GM12878 (cell line): ENCODE data around the gene ARMC8. TPM values are rescaled to one million over a fixed set of nuclear protein-coding genes. Genes with fewer than 3 reads are reported as not detected.

Source experiments
- ATAC-seq: fragments of 200-7000 bp; cut with Tn5 transposase; 3 replicates; pipeline ENCODE4 v1.9.1; 2020; ENCODE audit warnings: mild to moderate bottlenecking, moderate library complexity
- BruUV-seq: library from RNA; stranded (reverse); fragments of 400-500 nt; replicated peaks from 2 replicates; lab custom pipeline; 2021; lab: Mats Ljungman, UMichigan
- CTCF ChIA-PET: fragments of 300-600 bp; sonication (Branson Sonifier 250); formaldehyde crosslinking; extraction: SDS; loops from one replicate; lab custom pipeline; 2021; ENCODE audit warnings: inconsistent platforms; lab: Yijun Ruan, JAX
- POLR2A ChIA-PET: fragments of 350-600 bp; formaldehyde crosslinking; extraction: SDS; loops from one replicate; lab custom pipeline; 2021; ENCODE audit warnings: inconsistent platforms; lab: Charles Lee
- RAD21 ChIA-PET: fragments of 300-600 bp; sonication (Branson Sonifier 250); formaldehyde crosslinking; loops from one replicate; lab custom pipeline; 2023; ENCODE audit warnings: antibody characterized with exemption; ENCODE audit not compliant: unreplicated experiment; lab: Charles Lee
- SMC1A ChIA-PET: fragments of 300-600 bp; sonication (Branson Sonifier 250); formaldehyde crosslinking; loops from one replicate; lab custom pipeline; 2023; ENCODE audit not compliant: unreplicated experiment, uncharacterized antibody; lab: Charles Lee
- DNase-seq: peaks from one replicate; pipeline ENCODE4 v3.0.0-alpha.2; 2011; ENCODE audit warnings: low read depth, low spot score
- FAIRE-seq: peaks from 3 replicates; lab custom pipeline; 2011; peaks lifted over from hg19 to GRCh38; lab: Jason Lieb, UNC
- H2AFZ ChIP-seq: 2 replicates; pipeline ENCODE4 v1.6.0; 2011; ENCODE audit warnings: low read depth, low read length, control low read depth; ENCODE audit not compliant: control insufficient read depth
- H3K27ac ChIP-seq: 2 replicates; pipeline ENCODE4 v1.5.1; 2011; ENCODE audit warnings: control low read depth; ENCODE audit not compliant: control insufficient read depth, insufficient read depth
- H3K27me3 ChIP-seq, 2 experiments: replicated peaks in 1 of 2; 2 replicates each; pipeline versions ENCODE4 v1.6.0 to v1.6.1; 2011; ENCODE audit warnings: low read length in 1 of 2; ENCODE audit not compliant: control insufficient read depth in 2 of 2, insufficient read depth in 2 of 2
- H3K36me3 ChIP-seq, 2 experiments: 2 replicates each; pipeline ENCODE4 v1.5.1; 2011; ENCODE audit warnings: low read length in 1 of 2; ENCODE audit not compliant: control insufficient read depth in 2 of 2, insufficient read depth in 2 of 2
- H3K4me1 ChIP-seq: 2 replicates; pipeline ENCODE4 v1.6.1; 2011; ENCODE audit warnings: mild to moderate bottlenecking, low read length, moderate library complexity, mixed read lengths; ENCODE audit not compliant: control insufficient read depth, insufficient read depth
- H3K4me2 ChIP-seq: 2 replicates; pipeline ENCODE4 v1.6.0; 2011; ENCODE audit warnings: control low read depth; ENCODE audit not compliant: control insufficient read depth, insufficient read depth
- H3K4me3 ChIP-seq: fragments of 200-600 bp; sonication (generic); 2 replicates; pipeline ENCODE4 v1.5.1; 2016
- H3K79me2 ChIP-seq: 2 replicates; pipeline ENCODE4 v1.6.0; 2011; ENCODE audit warnings: low read length; ENCODE audit not compliant: control insufficient read depth, insufficient read depth
- H3K9ac ChIP-seq: 2 replicates; pipeline ENCODE4 v1.8.0; 2011; ENCODE audit warnings: low read length, control low read depth, mixed read lengths; ENCODE audit not compliant: control insufficient read depth, insufficient read depth
- H3K9me3 ChIP-seq: replicated peaks from 3 replicates; pipeline ENCODE4 v1.5.1; 2011; ENCODE audit warnings: mild to moderate bottlenecking, low read length; ENCODE audit not compliant: control insufficient read depth, insufficient read depth
- H4K20me1 ChIP-seq: 2 replicates; pipeline ENCODE4 v1.6.0; 2011; ENCODE audit not compliant: control insufficient read depth, insufficient read depth
- BCL11A ChIP-seq: IDR thresholded peaks from 2 replicates; pipeline ENCODE4 v1.6.1; 2011; ENCODE audit warnings: low read depth, low read length
- BRCA1 ChIP-seq: IDR thresholded peaks from 2 replicates; pipeline ENCODE4 v1.6.1; 2011; ENCODE audit warnings: low read depth, low read length, improper control_type of control experiment
- DPF2 ChIP-seq: fragments of 450-650 bp; IDR thresholded peaks from 2 replicates; pipeline ENCODE4 v1.6.1; 2017; ENCODE audit warnings: mild to moderate bottlenecking
- FOXM1 ChIP-seq: IDR thresholded peaks from 2 replicates; pipeline ENCODE4 v1.6.1; 2012; ENCODE audit warnings: low read depth, mild to moderate bottlenecking, inconsistent platforms, low read length, moderate library complexity
- GABPA ChIP-seq: IDR thresholded peaks from 2 replicates; pipeline ENCODE4 v1.6.1; 2014; ENCODE audit warnings: antibody characterized with exemption, low read depth, mild to moderate bottlenecking, inconsistent platforms
- HDGF ChIP-seq: fragments of 450-650 bp; IDR thresholded peaks from 2 replicates; pipeline ENCODE4 v1.6.1; 2016; ENCODE audit warnings: antibody characterized with exemption
- IKZF1 ChIP-seq: fragments of 450-650 bp; conservative IDR thresholded peaks from 2 replicates; pipeline ENCODE4 v1.6.1; 2017; ENCODE audit warnings: antibody characterized with exemption, mild to moderate bottlenecking
- LARP7 ChIP-seq: fragments of 450-650 bp; IDR thresholded peaks from 2 replicates; pipeline ENCODE4 v1.6.1; 2017; ENCODE audit warnings: mild to moderate bottlenecking
- MTA2 ChIP-seq: fragments of 450-650 bp; IDR thresholded peaks from 2 replicates; pipeline ENCODE4 v1.6.1; 2016; ENCODE audit warnings: low read depth, mild to moderate bottlenecking, moderate library complexity
- NFIC ChIP-seq: IDR thresholded peaks from 2 replicates; pipeline ENCODE4 v1.6.1; 2012; ENCODE audit warnings: low read depth, mild to moderate bottlenecking, inconsistent platforms, low read length, moderate library complexity
- NR2C1 ChIP-seq: fragments of 450-650 bp; IDR thresholded peaks from 2 replicates; pipeline ENCODE4 v1.6.1; 2017; ENCODE audit warnings: antibody characterized with exemption, mild to moderate bottlenecking, moderate library complexity
- RBBP5 ChIP-seq: fragments of 200-600 bp; sonication (generic); conservative IDR thresholded peaks from 2 replicates; pipeline ENCODE4 v1.6.1; 2016
- STAT3 ChIP-seq: IDR thresholded peaks from 2 replicates; pipeline ENCODE4 v1.6.1; 2011; ENCODE audit warnings: low read depth, low read length, improper control_type of control experiment
- TARDBP ChIP-seq: IDR thresholded peaks from 2 replicates; pipeline ENCODE4 v1.6.1; 2016; ENCODE audit warnings: borderline replicate concordance
- TCF3 ChIP-seq: IDR thresholded peaks from 2 replicates; pipeline ENCODE4 v1.6.1; 2012; ENCODE audit warnings: low read depth, mild to moderate bottlenecking, low read length, borderline replicate concordance; ENCODE audit not compliant: insufficient read depth
- ZBED1 ChIP-seq: IDR thresholded peaks from 2 replicates; pipeline ENCODE4 v1.6.1; 2016; ENCODE audit warnings: borderline replicate concordance
- ZNF622 ChIP-seq: fragments of 450-650 bp; IDR thresholded peaks from 2 replicates; pipeline ENCODE4 v1.6.1; 2017; ENCODE audit warnings: mild to moderate bottlenecking, inconsistent platforms
- ZSCAN29 ChIP-seq: fragments of 450-650 bp; IDR thresholded peaks from 2 replicates; pipeline ENCODE4 v1.6.1; 2017; ENCODE audit warnings: mild to moderate bottlenecking, moderate library complexity
- WGBS: methylation state at CpG from one replicate; pipeline ENCODE4 v1.1.6; 2016; ENCODE audit warnings: low lambda C conversion rate; ENCODE audit not compliant: insufficient replicate concordance, insufficient coverage; ENCODE audit errors: missing lambda C conversion rate; 5-methylcytosine and 5-hydroxymethylcytosine counted together
- in situ Hi-C: fragments of 300-500 bp; cut with MboI; formaldehyde crosslinking; loops from 9 replicates; pipeline ENCODE4 v1.14.3; 2018; ENCODE audit warnings: mixed read lengths
- intact Hi-C: fragments of 100-400 bp; cut with micrococcal nuclease; formaldehyde crosslinking; loops from one replicate; pipeline ENCODE4 v1.14.2; 2022; ENCODE audit not compliant: unreplicated experiment
- polyA plus RNA-seq, 11 experiments: library from polyadenylated mRNA; depleted of rRNA in 4 of 11; unstranded in 6 of 11; stranded (reverse) in 5 of 11; fragments of >200 nt; fragmentation: Nextera tagmentation in 4 of 11; fragmentation: Illumina TruSeq in 1 of 11; extraction: Ambion mirVana in 4 of 11; extraction: Trizol in 1 of 11; gene quantifications; 1 replicate in 1 of 11; 2 replicates in 10 of 11; pipeline versions ENCODE4 v1.2.1 to v1.2.3, GENCODE V29; 2011 to 2016; ENCODE audit warnings: inconsistent platforms in 2 of 11, missing spikeins in 2 of 11, low read depth in 1 of 11
- total RNA-seq, 4 experiments: library from RNA; depleted of rRNA in 3 of 4; stranded (reverse); fragments of >200 nt in 3 of 4; fragmentation: Illumina TruSeq in 1 of 4; extraction: Trizol in 1 of 4; gene quantifications; 2 replicates each; pipeline versions ENCODE4 v1.2.1 to v1.2.3, GENCODE V29; 2013 to 2021
- TF ChIP-seq, protein P1 (sequence below): IDR thresholded peaks from 2 replicates; pipeline ENCODE4 v1.6.1; 2012; ENCODE audit warnings: low read depth, low read length, improper control_type of control experiment

The ARMC8 gene
- total and polyA plus RNA-seq, 10 of the 15 experiments (the other 5 are each of a cell fraction or from before 2014, with no cell fraction given), result 29.8 to 93.4 (median 45.3) TPM

DNA sequence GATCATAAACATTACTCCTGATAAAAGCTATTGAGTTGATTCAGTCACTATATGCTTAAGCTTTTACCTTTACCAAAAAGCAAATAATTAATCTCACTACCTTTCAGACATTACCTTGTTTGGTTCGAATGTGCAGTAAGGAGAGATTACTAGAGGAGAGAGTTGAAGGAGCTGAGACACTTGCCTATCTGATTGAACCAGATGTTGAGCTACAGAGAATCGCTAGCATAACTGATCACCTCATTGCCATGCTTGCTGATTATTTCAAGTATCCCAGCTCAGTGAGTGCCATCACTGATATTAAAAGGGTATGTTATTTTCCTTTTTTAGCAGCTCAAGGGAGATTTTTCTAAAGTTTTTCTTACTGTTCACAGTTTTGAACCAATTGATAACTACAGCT is 54.6 kb downstream of the ARMC8 start:
- in situ Hi-C loops, result no loop called here

GRCh38 chr3:138242466-138242865 is 55.4 kb downstream of the ARMC8 start:
- Histone ChIP-seq H3K4me3 (no peak overlapping the region), H4K20me1 (no peaks in the 10 kb centered on the region), H2AFZ (no peak overlapping the region), H3K9me3 (no peaks in the 10 kb centered on the region), H3K36me3 (peaks cover 0 to 9% of the 10 kb centered on the region in 2 experiments; a peak in 1 of 4 replicates), H3K27me3 (no peaks in the 10 kb centered on the region), H3K4me2 (no peak overlapping the region), H3K9ac (no peak overlapping the region), H3K4me1 (no peaks in the 10 kb centered on the region), H3K27ac (no peak overlapping the region), H3K79me2 (no peaks in the 10 kb centered on the region)
- POLR2A ChIA-PET, result no interaction called here
- WGBS, result 89% methylated on average over 1 of the region's 1 CpG
- intact Hi-C loops (no loop called here), in situ Hi-C loops (no loop called here)
- DNase-seq, result no peak
- TF ChIP-seq NFIC, result no peak
- TF ChIP-seq IKZF1, result no peak
- TF ChIP-seq, protein P1, sequence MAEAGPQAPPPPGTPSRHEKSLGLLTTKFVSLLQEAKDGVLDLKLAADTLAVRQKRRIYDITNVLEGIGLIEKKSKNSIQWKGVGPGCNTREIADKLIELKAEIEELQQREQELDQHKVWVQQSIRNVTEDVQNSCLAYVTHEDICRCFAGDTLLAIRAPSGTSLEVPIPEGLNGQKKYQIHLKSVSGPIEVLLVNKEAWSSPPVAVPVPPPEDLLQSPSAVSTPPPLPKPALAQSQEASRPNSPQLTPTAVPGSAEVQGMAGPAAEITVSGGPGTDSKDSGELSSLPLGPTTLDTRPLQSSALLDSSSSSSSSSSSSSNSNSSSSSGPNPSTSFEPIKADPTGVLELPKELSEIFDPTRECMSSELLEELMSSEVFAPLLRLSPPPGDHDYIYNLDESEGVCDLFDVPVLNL, result no peak
- no peak for TF ChIP-seq RBBP5
- TF ChIP-seq STAT3, result no peak
- no peak for TF ChIP-seq ZNF622
- TF ChIP-seq HDGF, result no peak
- TF ChIP-seq ZBED1, result no peak
- TF ChIP-seq NR2C1, result no peak
- no peak for TF ChIP-seq ZSCAN29
- TF ChIP-seq BCL11A, result no peak
- TF ChIP-seq TARDBP, result no peak
- TF ChIP-seq FOXM1, result no peak
- TF ChIP-seq BRCA1, result no peak
- no peak for TF ChIP-seq TCF3
- CTCF ChIA-PET, result interaction anchor here (0.6 kb wide), 1 partner anchor 692 kb away, joined by 3 read pairs; no protein-coding TSS in a partner anchor
- FAIRE-seq, result no peak
- SMC1A ChIA-PET, result interaction anchor here (1.3 kb wide), 1 partner anchor 28 kb away, joined by 4 read pairs; no protein-coding TSS in a partner anchor
- ATAC-seq, result no peak
- RAD21 ChIA-PET, result no interaction called here
- no TSS peak for BruUV-seq

More for the DNA sequence above, 54.6 kb downstream of the ARMC8 start:
- no peak overlapping the region for H3K9ac ChIP-seq
- no peaks in the 10 kb centered on the region for H3K9me3 ChIP-seq
- ChIA-PET POLR2A (no interaction called here), RAD21 (no interaction called here), CTCF (interaction anchor here (0.6 to 0.7 kb wide), 2 partner anchors 60 to 693 kb away, joined by 3 read pairs; no protein-coding TSS in a partner anchor), SMC1A (interaction anchor here (0.6 to 1.9 kb wide), 5 partner anchors 9 to 52 kb away, joined by 3 to 4 read pairs (median 3); no protein-coding TSS in a partner anchor)
- ATAC-seq, result no peak
- no peak overlapping the region for H3K27ac ChIP-seq
- no peak for DNase-seq
- no peak overlapping the region for H2AFZ ChIP-seq
- no peaks in the 10 kb centered on the region for H3K79me2 ChIP-seq
- H3K4me3 ChIP-seq, result no peak overlapping the region
- FAIRE-seq, result no peak
- no peaks in the 10 kb centered on the region for H3K4me1 ChIP-seq
- WGBS, result 80% methylated on average over 2 of the region's 2 CpGs
- BruUV-seq, result no TSS peak
- H3K4me2 ChIP-seq, result no peak overlapping the region
- TF ChIP-seq DPF2, result no peak
- TF ChIP-seq MTA2, result no peak
- TF ChIP-seq GABPA, result no peak
- no peak for TF ChIP-seq LARP7
- TF ChIP-seq, all 136 proteins: peak for 0
- Histone ChIP-seq H3K36me3 (peaks cover 0 to 11% of the 10 kb centered on the region in 2 experiments; a peak in 1 of 4 replicates), H4K20me1 (no peaks in the 10 kb centered on the region), H3K27me3 (no peaks in the 10 kb centered on the region)
- intact Hi-C loops, result no loop called here
